HG03342 (cell line): ENCODE results near the gene ZMYND12.

Experiments used
- ATAC-seq: cut with Tn5 transposase; IDR thresholded peaks from one replicate; pipeline ENCODE4 v1.9.1; 2021; ENCODE audit warnings: mild to moderate bottlenecking, moderate library complexity; ENCODE audit not compliant: unreplicated experiment

Gene ZMYND12

GRCh38 chr1:42442662-42443061 lies 13.2 kb downstream of the ZMYND12 start:
- ATAC-seq = no peak

GRCh38 chr1:42439940-42440339 lies 15.9 kb downstream of the ZMYND12 start:
- ATAC-seq = no peak

GRCh38 chr1:42434340-42434739 lies 21.5 kb downstream of the ZMYND12 start:
- ATAC-seq = no peak

DNA sequence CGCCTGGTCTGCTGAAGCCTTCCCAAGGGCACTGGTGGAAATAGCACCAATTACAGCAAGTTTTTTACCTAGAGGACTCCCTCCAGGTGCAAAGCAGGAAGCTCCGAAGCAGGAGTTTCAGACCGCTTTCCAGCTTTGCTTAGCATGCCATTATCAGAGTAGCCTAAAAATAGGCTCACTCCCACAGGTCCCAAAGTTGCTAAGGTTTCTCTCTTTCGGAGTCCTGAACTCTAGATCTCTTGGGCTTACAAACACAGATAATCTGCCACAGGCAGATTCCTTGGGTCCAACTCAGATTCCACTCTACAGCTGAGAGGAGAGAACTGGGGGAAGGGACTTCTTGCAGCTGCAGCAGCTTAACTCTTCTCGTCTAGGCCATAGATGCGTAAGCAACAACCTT lies 22.5 kb downstream of the ZMYND12 start:
- no peak for ATAC-seq

- ATAC-seq = no peak
These were observed 23.1 kb downstream of the ZMYND12 start for GRCh38 chr1:42432714-42433113.

DNA sequence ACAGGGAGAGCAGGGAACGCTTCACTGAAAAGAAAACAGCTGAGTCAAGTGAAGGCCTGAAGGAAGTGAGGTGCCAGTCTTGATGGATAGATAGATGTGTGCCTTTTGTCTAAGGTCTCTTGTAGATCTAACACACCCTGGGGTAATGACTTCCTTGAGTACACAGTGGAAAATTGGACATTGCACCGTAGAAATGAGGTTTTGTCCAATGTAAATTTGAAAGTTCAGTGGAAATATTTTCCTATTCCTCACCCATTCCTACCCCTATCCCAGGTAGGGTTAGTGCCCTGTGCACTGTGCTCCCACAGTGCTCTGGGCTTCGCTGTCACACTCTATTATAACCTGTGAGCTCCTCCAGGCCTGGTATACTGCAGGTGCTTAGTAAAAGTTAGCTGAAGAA lies 24.3 kb downstream of the ZMYND12 start:
- no peak for ATAC-seq

GRCh38 chr1:42430286-42431135 lies 25.3 kb downstream of the ZMYND12 start:
- no peak for ATAC-seq

GRCh38 chr1:42429603-42430002 lies 26.2 kb downstream of the ZMYND12 start:
- ATAC-seq = no peak

DNA sequence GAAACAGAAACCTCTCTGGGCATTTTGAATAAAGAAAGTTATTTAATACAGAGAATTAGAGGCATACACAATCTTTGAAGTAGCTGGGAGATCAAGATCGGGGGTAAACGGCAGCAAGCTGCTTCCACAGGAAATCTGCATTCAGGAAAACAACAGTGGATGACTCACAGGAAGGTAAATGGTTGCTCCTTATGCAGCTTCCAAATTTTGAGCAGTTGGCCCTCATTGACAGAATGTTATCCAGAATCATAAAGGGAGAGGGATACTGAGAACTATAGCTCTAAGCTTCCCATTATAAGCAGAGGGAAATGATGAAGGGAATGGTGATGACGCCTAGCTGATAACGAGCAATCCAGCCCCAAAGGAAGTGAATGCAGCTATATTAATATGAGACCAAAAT lies 28.6 kb downstream of the ZMYND12 start:
- no peak for ATAC-seq

DNA sequence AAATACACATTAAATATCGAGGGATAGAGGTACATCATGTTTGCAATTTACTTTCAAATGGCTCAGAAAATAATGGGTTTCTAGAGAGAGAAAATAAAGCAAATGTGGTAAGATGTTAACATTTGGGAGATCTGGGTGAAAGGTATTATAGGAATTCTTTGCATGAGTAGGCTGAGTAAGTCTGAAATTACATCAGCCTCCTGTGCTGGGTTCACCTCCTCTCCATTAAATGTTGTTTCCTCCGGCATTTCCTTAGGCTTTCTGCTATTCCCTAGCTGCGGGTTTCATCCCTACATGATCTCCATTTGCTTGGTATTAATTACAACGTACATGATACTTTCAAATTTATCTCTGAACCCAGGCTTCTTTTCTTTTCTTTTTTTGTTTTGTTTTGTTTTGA lies 31.6 kb downstream of the ZMYND12 start:
- no peak for ATAC-seq

DNA sequence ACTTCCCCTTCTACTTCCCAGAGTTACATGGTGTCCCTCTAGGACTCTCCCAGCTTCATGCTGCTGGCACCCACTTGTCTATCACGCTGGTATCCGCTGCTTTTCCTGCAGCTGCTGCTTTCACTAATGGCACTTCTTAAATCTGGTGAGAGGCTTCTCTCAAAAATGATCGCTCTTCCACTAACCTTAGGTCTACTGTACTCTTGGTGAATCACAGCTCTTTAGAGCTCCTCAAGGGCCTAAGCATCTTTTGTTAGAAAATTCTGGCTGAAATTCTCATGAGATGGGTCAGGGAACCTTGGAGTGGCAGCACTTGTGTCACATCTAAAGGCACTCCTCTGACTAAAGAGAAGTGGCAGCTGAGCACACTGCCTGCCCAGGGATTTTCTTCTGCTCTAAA lies 32.1 kb downstream of the ZMYND12 start:
- no peak for ATAC-seq

DNA sequence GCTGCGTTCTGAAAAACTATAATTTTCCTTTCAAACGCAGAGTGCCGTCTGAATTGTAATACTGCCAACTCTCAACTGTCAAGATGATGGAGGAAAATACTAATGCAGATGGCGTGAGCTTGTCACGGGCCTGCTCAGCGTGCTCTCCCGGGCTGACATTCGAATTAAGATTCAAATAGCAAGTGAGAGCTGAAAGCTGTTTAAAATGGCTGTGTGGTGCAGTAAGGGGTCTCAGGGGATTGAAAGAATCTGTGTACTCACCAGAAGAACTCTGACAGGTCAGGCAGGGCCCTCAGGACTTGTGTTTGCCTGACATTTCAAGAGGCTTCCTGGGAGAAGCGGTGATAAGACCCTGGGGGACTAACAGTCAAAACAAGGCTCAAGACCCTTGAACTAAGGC lies 33.1 kb downstream of the ZMYND12 start:
- no peak for ATAC-seq

- ATAC-seq = no peak
These were observed 34.8 kb downstream of the ZMYND12 start for GRCh38 chr1:42420911-42421585.

- ATAC-seq = no peak
These were observed 35.7 kb downstream of the ZMYND12 start for GRCh38 chr1:42420121-42420520.

DNA sequence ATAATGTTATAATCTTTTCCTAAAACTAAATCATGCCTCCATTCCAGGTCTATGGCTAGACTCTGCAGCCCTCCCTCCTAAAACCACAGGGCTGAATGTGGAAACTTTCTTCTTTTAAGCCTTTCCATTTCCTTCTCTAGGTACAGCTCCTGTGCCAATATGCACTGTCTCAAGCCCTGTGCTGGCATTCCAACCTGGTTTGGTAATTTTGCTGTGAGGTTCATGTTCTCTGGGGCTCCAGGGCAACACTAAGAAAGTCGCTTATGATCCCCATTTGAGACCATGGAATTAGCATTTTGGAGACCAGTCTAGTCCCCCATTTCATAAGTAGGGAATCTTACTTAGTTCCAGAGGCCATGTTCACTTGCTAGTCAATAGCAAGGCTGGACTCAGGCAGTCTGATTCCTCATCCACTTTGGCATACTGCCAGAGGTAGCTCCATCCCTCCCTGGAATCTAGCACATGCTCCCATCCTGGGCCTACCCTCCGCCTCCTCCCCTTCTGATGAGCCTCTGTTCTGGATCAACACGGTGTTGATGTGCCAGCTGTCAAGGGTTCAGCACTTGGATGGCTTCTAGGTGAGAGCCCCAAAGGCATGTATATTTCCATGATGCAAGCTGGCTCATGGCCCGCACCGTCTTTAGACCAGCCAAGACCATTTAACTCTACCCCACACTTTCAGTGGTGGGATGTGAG lies 36.5 kb downstream of the ZMYND12 start:
- ATAC-seq = no peak

DNA sequence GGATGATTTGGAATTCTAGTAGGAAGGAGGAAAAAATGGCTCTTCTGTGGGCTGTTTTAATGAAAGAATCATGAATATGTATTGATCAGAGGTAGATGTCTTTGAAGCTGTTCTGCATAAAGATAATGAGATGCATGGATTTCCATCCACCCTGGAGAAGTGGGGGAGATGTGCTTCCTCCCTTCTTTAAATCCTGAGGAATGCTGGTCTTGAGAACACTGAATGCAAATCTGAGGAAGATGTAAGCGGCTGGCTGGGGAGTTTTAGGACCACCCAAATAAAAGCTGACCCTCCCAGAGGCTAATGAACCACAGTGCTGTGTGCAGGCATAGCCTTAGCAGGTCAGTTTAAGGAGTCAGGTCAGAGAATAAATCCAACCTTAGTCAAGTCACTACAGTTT lies 37.3 kb downstream of the ZMYND12 start:
- ATAC-seq = no peak

GRCh38 chr1:42417166-42417565 lies 38.7 kb downstream of the ZMYND12 start:
- ATAC-seq = no peak

GRCh38 chr1:42414551-42415496 lies 41.0 kb downstream of the ZMYND12 start:
- no peak for ATAC-seq

GRCh38 chr1:42403880-42404400 lies 51.9 kb downstream of the ZMYND12 start:
- ATAC-seq = no peak

DNA sequence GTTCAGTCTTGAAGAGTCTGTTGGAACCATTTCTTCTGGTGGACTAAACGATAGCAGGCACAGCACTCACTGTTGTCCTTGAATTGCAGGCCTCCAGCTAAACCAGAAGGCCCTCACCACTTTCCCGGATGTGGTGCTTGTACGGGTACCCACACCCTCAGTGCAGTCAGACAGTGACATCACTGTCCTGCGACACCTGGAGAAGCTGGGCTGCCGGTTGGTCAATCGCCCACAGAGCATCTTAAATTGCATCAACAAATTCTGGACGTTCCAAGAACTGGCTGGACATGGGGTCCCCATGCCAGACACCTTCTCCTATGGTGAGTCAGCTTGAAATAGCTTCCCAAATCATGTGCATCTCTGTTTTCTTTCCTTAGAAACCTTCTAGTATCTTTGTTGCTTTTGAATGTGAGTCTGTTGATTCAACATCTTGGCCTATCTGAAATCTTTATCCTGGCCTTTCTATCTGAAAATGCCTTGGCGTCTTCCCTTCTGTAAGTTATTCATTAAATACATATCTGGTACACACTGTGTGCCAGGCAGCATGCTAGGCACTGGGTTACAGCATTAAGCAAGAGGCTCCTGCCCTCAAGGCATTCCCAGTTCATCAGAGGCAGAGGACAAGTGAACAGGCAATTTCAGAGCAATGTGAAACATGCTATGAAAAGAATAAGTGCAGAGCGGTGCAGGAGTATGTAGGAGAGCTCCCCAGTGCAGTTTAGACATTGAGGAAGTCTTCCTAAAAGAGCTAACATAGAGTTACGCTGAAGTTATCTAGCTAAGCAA lies 56.3 kb downstream of the ZMYND12 start:
- no peak for ATAC-seq
